ENCODE measurements around the gene PTGIS.

DNA sequence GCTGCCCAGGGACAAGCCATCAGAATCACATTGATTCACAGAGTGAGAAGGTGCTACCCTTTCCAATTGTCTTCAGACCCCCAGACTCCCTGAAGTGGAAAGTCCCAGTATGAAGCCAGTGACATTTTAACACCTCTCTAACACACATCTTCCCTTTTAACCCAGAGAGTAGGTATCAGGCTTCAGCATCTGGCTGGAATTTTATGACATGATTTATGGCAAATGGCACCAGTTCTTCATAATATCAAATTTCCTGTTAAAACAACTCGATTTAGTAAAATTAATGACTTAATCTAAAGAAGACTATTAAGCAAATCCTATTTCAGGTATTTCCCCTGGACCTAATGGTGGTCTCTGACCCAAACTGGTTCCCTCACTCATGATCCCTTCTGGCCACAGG lies 110.5 kb downstream of the PTGIS start:
- TF ChIP-seq, protein P1, sequence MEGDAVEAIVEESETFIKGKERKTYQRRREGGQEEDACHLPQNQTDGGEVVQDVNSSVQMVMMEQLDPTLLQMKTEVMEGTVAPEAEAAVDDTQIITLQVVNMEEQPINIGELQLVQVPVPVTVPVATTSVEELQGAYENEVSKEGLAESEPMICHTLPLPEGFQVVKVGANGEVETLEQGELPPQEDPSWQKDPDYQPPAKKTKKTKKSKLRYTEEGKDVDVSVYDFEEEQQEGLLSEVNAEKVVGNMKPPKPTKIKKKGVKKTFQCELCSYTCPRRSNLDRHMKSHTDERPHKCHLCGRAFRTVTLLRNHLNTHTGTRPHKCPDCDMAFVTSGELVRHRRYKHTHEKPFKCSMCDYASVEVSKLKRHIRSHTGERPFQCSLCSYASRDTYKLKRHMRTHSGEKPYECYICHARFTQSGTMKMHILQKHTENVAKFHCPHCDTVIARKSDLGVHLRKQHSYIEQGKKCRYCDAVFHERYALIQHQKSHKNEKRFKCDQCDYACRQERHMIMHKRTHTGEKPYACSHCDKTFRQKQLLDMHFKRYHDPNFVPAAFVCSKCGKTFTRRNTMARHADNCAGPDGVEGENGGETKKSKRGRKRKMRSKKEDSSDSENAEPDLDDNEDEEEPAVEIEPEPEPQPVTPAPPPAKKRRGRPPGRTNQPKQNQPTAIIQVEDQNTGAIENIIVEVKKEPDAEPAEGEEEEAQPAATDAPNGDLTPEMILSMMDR (conservative IDR thresholded peaks at IDR 0.05): no peak
- TF ChIP-seq EZH2 (IDR thresholded peaks at IDR 0.05; ENCODE audit: low read depth): no peak

Measured in PC-9 (cell line).